HL-60 (cell line): ENCODE data around the gene PLBD2.

Source experiments
- DNase-seq, 2 experiments: peaks; one replicate each; pipeline ENCODE4 v3.0.0-alpha.2; 2010 to 2020; ENCODE audit warnings: low read depth in 1 of 2, low spot score in 1 of 2
- H3K27ac ChIP-seq: fragments of 250-450 bp; sonication (Bioruptor Pico); replicated peaks from 2 replicates; pipeline ENCODE4 v1.5.1; 2020; ENCODE audit warnings: mild to moderate bottlenecking, moderate library complexity
- H3K27me3 ChIP-seq: fragments of 250-450 bp; sonication (Bioruptor Pico); 2 replicates; pipeline ENCODE4 v1.5.1; 2021; ENCODE audit warnings: mild to moderate bottlenecking, moderate library complexity; ENCODE audit not compliant: insufficient read depth, poor library complexity, severe bottlenecking
- H3K4me3 ChIP-seq: replicated peaks from 2 replicates; pipeline ENCODE4 v1.5.1; 2011; ENCODE audit warnings: mild to moderate bottlenecking, control low read depth, low read length; ENCODE audit not compliant: insufficient read depth
- CTCF ChIP-seq: IDR thresholded peaks from one replicate; pipeline ENCODE4 v1.5.1; 2011; ENCODE audit warnings: low read length, control low read depth, inconsistent platforms; ENCODE audit not compliant: insufficient read depth
- GABPA ChIP-seq: IDR thresholded peaks from 2 replicates; pipeline ENCODE4 v1.6.1; 2012; ENCODE audit warnings: low read depth
- POLR2AphosphoS5 ChIP-seq: IDR thresholded peaks from 2 replicates; pipeline ENCODE4 v1.6.1; 2012; ENCODE audit warnings: low read depth
- REST ChIP-seq: IDR thresholded peaks from 2 replicates; pipeline ENCODE4 v1.6.1; 2012; ENCODE audit warnings: low read depth; ENCODE audit not compliant: insufficient replicate concordance
- SPI1 ChIP-seq: IDR thresholded peaks from 2 replicates; pipeline ENCODE4 v1.6.1; 2012; ENCODE audit warnings: low read depth, mild to moderate bottlenecking, borderline replicate concordance

Gene PLBD2

GRCh38 chr12:113422030-113422885 lies 63.9 kb downstream of the PLBD2 start, which contains the start of gene SDSL:
Gene SDSL, plus strand, starts transcription at chr12:113422380. Its CDS starts 5,603 bp downstream, at chr12:113427983.
- H3K27ac ChIP-seq, result peak within 1 kb of the TSS; percentile 74

DNA sequence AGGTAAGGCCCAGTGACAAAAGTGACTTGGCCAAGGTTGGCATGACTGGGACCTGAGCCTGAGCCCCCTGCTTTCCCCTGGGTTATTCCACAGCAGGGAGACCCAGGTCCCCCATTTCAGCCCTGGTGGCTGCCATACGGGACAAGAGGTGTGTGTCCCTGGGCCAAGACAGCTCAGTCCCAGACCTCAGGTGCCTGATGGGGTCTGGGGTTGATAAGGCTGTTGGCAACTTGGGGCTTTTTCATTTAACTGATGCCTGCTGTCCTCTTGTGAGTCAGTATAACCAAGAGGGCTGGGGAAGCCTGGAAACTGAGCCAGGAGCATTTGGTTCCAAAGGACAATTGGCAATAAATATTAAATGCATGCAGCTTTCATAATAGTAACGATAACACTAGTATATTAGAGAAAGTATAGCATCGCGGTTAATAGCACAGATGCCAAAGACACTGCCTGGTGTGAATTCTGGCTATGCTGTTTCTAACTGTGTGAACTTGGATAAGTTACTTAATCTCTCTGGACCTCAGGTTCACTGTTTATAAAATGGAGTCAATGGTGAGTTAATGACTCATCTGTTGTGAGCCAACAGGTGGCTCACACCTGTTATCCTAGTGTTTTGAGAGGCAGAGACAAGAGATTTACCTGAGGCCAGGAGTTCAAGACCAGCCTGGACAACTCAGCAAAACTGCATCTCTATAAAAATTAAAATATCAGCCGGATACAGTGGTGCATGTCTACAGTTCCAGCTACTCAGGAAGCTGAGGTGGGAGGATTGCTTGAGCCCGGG lies 64.7 kb downstream of the PLBD2 start:
- H3K4me3 ChIP-seq, result peak overlapping the region; percentile 41
- H3K27me3 ChIP-seq, result peaks cover 5% of the 10 kb centered on the region
- DNase-seq, result no peak
- TF ChIP-seq REST (no peak), SPI1 (no peak), CTCF (no peak), POLR2AphosphoS5 (no peak), GABPA (no peak)
- peak overlapping the region; percentile 74 for H3K27ac ChIP-seq

More at GRCh38 chr12:113422030-113422885, 63.9 kb downstream of the PLBD2 start, which contains the start of gene SDSL:
- H3K27me3 ChIP-seq, result no peaks in the 10 kb centered on the region
- peak; percentile 67 for TF ChIP-seq POLR2AphosphoS5
- TF ChIP-seq REST, result peak; percentile 66
- TF ChIP-seq CTCF, result no peak
- peak within 1 kb of the TSS; percentile 41 for H3K4me3 ChIP-seq
- DNase-seq, result peak; percentile 93 to 95

- TF ChIP-seq SPI1 (no peak), GABPA (no peak), POLR2AphosphoS5 (no peak), CTCF (no peak)
- H3K27ac ChIP-seq, result no peak overlapping the region
- H3K4me3 ChIP-seq, result no peak overlapping the region
- no peak for DNase-seq
- H3K27me3 ChIP-seq, result peaks cover 8% of the 10 kb centered on the region
Observed at GRCh38 chr12:113424456-113424855, 66.1 kb downstream of the PLBD2 start.
